ENCODE measurements around the gene PARP14.

The PARP14 gene

GRCh38 chr3:122777563-122777962 is 96.9 kb downstream of the PARP14 start:
- DNase-seq (ENCODE audit: low spot score) = no peak
- TF ChIP-seq CTCF (IDR thresholded peaks at IDR 0.05; ENCODE audit: extremely low read depth, insufficient read depth, missing control alignments) = no peak
- in situ Hi-C loops (cut with MboI; ENCODE audit: low pct_unique_long_range_greater_than_20kb, low sequenced_read_pairs, unreplicated experiment) = no loop called here

All from GM13977 (cell line).